Stimulated activated CD4-positive, alpha-beta T cell treated with anti-CD3 and anti-CD28 coated beads, Interleukin-12 subunit alpha, Interleukin-12 subunit beta, amount 100 ng/mL, for 24 hours (primary cell): ENCODE data around the gene PARP1.
A peak's percentile ranks its signal among the peaks of the same experiment; 100 is the strongest.
"Not testable (repeated sequence)": the region's sequence is repeated elsewhere in the genome, so short reads cannot be mapped to it uniquely, and the experiment has no call there.

Experiments
- DNase-seq, 2 experiments: peaks; one replicate each; pipeline ENCODE4 v3.0.0-alpha.2; 2020; ENCODE audit warnings: low read depth in 2 of 2

PARP1 gene

GRCh38 chr1:226407497-226408284 lies at the start of gene PARP1:
Gene PARP1 (minus strand): TSS chr1:226408093. CDS start chr1:226407929, 164 bp downstream.
- DNase-seq = peak; percentile 79 to 84

DNA sequence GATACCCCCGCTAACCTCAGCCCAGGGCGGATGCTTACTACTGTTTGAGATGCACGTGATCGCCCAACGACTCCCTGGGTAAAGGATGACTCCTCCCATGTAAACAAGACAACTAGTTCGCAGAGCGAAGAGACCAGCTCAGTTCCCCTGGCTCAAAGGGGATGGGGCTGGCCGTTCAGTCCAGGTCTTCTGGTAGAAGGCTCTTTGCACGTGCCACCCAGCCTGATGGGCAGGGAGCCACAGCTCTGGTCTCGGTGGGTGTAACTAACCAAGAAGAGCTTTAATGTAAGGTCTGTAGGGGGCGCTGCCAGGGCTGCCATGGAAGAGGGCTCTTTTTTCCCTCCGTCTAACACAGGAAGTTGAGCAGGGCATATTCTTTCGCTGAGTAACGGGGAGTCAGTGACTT lies 49.4 kb upstream of the PARP1 start:
- DNase-seq = peak in 1 of 2 experiments; percentile 33

- DNase-seq = no peak
Measured at GRCh38 chr1:226455843-226456242, 48.0 kb upstream of the PARP1 start.

- DNase-seq = no peak
Measured at GRCh38 chr1:226454349-226454748, 46.5 kb upstream of the PARP1 start.

- no peak for DNase-seq
Measured at GRCh38 chr1:226453015-226453704, 45.3 kb upstream of the PARP1 start.

DNA sequence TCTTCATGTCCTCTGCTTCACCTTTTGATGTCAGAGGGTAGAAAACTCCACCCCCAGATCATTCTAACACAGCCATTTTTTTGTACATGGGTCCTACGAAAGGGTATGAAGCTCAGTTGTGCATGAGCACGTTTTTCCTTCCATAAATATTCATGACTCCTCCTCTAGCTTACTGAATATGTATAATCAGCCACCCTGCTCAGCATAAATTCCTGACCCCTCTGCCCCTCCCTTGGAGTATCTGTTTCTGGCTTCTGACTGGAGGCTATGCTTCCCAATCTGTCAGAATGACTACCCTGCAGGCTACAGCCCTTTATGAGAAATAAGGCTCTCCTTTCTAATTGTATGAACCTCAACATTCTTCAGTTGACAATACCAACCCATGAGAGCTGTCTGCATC lies 42.8 kb upstream of the PARP1 start:
- DNase-seq = no peak

DNA sequence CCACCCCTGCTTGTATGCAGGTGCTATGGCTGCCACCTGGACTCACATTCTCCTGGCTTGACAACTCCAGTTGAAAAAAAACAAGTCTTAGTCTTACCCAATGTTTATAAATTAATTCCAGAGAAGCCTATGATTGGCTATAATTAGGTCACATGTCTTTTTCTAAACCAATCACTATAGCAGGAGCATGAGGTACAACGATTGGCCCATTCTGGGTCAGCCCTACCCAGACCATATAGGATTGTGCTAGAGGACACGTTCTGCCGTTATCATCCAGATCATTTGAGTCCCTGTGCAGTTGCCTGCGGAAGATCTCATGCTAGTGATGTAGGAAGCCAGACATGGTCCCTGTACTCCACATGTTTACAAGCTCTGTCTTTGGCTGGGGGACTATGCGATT lies 41.9 kb upstream of the PARP1 start:
- no peak for DNase-seq

GRCh38 chr1:226447932-226448665 lies 40.2 kb upstream of the PARP1 start:
- DNase-seq = no peak

- no peak for DNase-seq
Measured at GRCh38 chr1:226446094-226446493, 38.2 kb upstream of the PARP1 start.

DNA sequence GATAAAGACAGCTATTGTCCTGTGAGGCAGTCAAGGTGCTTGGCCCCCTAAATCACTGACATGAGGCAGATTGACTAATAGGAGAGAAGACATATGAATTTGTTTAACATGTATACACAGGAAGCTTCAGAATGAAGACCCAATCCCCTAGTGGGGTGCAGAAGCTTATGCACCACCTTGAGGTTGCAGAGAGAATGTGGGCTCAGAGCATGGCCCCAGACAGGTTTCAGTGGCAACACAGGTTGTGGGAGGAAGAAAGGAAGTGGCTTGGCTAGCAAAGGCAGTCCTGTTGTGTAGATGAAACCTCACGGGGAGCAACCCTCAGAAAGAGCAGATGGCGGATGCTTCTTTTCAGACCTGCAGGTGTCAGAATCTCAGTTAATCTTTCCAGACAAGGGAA lies 37.0 kb upstream of the PARP1 start:
- peak in 1 of 2 experiments; percentile 39 for DNase-seq

- no peak for DNase-seq
Measured at GRCh38 chr1:226443439-226443838, 35.5 kb upstream of the PARP1 start.

- DNase-seq = no peak
Measured at GRCh38 chr1:226443033-226443432, 35.1 kb upstream of the PARP1 start.

- no peak for DNase-seq
Measured at GRCh38 chr1:226441629-226442028, 33.7 kb upstream of the PARP1 start.

GRCh38 chr1:226440512-226440911 lies 32.6 kb upstream of the PARP1 start:
- no peak for DNase-seq

DNA sequence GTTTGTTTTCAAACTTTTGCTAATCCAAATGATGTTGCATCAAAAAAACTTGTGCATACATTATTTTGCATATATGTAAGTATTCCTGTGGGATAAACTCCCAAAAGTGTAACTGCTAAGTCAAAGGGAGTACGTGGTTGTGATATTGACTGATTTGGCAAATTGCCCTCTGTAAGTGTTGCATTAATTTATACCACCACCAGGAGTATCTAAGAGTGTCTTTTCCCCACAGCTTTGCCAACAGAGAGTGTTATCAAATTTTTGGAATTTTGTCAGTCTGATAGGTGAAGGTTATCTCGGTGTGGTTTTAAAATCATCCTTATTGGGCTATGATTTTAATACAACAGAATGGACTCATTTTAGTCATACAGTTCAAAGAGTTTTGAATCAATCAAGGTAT lies 30.1 kb upstream of the PARP1 start:
- DNase-seq = no peak

DNA sequence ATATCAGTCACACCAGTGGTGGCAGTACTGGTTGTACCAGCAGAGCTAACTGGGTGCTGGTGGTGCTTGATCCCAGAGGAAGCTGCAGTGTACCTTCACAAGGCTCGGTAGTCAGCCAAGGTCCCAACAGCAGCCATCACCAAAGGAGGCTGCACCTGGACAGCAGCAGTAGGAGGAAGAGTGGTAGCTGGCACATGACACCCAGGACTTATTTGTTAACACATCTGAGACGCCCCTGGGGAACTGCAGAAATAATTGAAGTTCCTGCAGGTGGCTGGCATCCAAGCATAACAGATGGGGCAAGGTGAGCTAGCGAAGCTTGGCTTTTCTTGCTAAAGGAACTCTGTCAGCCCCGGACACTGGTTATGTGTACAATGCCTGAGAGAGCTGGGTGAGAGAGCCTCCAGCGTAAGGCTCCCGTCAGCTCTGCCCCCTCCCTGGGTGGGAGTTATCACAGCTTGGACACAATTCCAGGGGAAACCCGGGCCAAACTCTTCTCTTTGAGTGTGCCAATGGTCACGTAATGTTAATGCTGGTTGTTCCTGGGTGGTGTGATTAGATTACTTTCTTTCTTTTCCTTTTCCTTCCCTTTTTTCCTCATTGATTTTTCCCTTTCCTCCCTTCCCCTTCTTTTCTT lies 29.1 kb upstream of the PARP1 start:
- no peak for DNase-seq

- no peak for DNase-seq
Measured at GRCh38 chr1:226436472-226436854, 28.6 kb upstream of the PARP1 start.

GRCh38 chr1:226433341-226433720 lies 25.4 kb upstream of the PARP1 start:
- DNase-seq = no peak

DNA sequence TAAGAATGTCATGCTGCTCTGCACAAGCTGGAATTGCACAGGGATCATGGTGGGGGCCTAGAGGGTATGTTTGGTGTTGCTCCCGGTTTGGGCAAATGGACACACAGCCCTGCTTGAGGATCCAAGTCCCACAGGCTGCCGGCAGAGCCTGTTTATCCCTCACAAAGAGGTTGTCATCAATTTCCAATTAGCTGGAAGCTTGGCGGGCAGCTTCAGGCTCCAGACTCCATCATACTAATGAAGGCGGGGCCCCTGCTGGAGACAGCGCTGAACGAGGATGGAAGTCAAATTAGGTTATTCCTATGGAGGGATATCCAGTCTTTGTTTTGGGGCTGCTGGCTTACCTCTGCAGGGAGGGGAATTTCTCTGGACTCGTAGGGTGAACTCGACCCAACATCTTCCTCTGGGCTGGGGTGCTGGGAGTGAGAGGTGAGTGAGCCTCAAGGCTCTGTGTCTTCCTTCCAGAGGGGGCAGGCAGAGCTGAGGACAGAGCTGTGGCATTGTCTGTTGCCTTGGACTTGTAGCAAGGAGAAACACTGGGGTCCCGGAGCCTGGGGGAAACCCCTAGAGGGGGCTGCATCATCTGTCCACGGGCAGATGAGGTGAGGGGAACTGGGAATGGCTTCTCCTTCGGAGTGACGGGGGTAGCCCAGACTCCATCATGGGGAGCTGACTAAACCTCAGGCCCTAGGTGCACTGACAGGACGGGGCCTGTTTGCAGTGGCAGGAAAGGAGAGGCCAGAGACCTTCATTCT lies 24.9 kb upstream of the PARP1 start:
- no peak for DNase-seq

DNA sequence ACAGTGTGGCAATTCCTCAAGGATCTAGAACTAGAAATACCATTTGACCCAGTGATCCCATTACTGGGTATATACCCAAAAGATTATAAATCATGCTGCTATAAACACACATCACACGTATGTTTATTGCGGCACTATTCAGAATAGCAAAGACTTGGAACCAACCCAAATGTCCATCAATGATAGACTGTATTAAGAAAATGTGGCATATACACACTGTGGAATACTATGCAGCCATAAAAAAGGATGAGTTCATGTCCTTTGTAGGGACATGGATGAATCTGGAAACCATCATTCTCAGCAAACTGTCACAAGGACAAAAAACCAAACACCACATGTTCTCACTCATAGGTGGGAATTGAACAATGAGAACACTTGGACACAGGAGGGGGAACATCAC lies 24.0 kb upstream of the PARP1 start:
- not testable (repeated sequence) for DNase-seq
